HUES48 (cell line): ENCODE measurements around the gene BFSP1.

Source experiments
- H3K27ac ChIP-seq: one replicate; pipeline ENCODE4 v1.7.0; 2013; ENCODE audit warnings: low read depth, low read length, inconsistent platforms
- H3K27me3 ChIP-seq: 2 replicates; pipeline ENCODE4 v1.6.1; 2013; ENCODE audit warnings: mild to moderate bottlenecking, low read length; ENCODE audit not compliant: control insufficient read depth, insufficient read depth
- H3K36me3 ChIP-seq: 2 replicates; pipeline ENCODE4 v1.6.1; 2013; ENCODE audit warnings: low read length; ENCODE audit not compliant: control insufficient read depth, insufficient read depth
- H3K4me1 ChIP-seq: 2 replicates; pipeline ENCODE4 v1.6.1; 2013; ENCODE audit warnings: mild to moderate bottlenecking, low read length; ENCODE audit not compliant: control insufficient read depth, insufficient read depth
- H3K4me3 ChIP-seq: 2 replicates; pipeline ENCODE4 v1.5.1; 2013; ENCODE audit warnings: mild to moderate bottlenecking, low read depth, low read length
- H3K9ac ChIP-seq: 2 replicates; pipeline ENCODE4 v1.6.1; 2013; ENCODE audit warnings: mild to moderate bottlenecking, low read depth, low read length, moderate library complexity
- H3K9me3 ChIP-seq: 2 replicates; pipeline ENCODE4 v1.6.1; 2013; ENCODE audit warnings: low read length; ENCODE audit not compliant: control insufficient read depth, insufficient read depth

Gene BFSP1

GRCh38 chr20:17497821-17498580 lies 33.2 kb downstream of the BFSP1 start:
- Histone ChIP-seq H3K27ac (no peak overlapping the region), H3K36me3 (no peaks in the 10 kb centered on the region), H3K9ac (no peak overlapping the region), H3K27me3 (no peaks in the 10 kb centered on the region), H3K4me1 (no peaks in the 10 kb centered on the region), H3K9me3 (no peaks in the 10 kb centered on the region), H3K4me3 (no peak overlapping the region)

DNA sequence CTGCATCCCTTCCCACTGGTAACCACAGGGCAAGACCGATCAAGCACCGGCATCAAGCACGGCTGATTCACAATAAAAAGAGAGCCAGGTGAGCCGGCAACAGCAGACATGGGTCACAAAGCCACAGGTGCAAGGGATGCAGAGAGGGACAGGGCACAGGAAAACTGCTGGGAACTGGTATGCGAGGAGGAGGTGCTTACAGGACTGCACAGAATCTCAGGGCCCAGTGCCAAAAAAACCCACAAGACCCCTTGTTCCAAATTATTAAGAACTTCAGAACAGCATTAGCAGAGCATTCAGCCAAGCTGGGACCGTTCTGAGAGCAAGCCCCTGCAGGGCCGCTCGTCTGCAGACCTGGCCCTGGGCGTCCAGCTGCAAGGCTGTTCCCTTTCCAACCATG lies 35.4 kb downstream of the BFSP1 start:
- no peak overlapping the region for H3K9ac ChIP-seq
- no peaks in the 10 kb centered on the region for H3K27me3 ChIP-seq
- H3K4me1 ChIP-seq = no peaks in the 10 kb centered on the region
- no peak overlapping the region for H3K27ac ChIP-seq
- no peaks in the 10 kb centered on the region for H3K36me3 ChIP-seq
- H3K4me3 ChIP-seq = no peak overlapping the region
- H3K9me3 ChIP-seq = no peaks in the 10 kb centered on the region

- Histone ChIP-seq H3K4me1 (no peaks in the 10 kb centered on the region), H3K4me3 (no peak overlapping the region), H3K9ac (no peak overlapping the region), H3K9me3 (no peaks in the 10 kb centered on the region), H3K27me3 (no peaks in the 10 kb centered on the region), H3K36me3 (no peaks in the 10 kb centered on the region), H3K27ac (no peak overlapping the region)
Measured at GRCh38 chr20:17494201-17494600, 37.0 kb downstream of the BFSP1 start.

GRCh38 chr20:17493173-17493572 lies 38.0 kb downstream of the BFSP1 start:
- H3K4me3 ChIP-seq = no peak overlapping the region
- H3K27me3 ChIP-seq = no peaks in the 10 kb centered on the region
- no peak overlapping the region for H3K27ac ChIP-seq
- no peaks in the 10 kb centered on the region for H3K9me3 ChIP-seq
- H3K9ac ChIP-seq = no peak overlapping the region
- no peaks in the 10 kb centered on the region for H3K4me1 ChIP-seq
- no peaks in the 10 kb centered on the region for H3K36me3 ChIP-seq

DNA sequence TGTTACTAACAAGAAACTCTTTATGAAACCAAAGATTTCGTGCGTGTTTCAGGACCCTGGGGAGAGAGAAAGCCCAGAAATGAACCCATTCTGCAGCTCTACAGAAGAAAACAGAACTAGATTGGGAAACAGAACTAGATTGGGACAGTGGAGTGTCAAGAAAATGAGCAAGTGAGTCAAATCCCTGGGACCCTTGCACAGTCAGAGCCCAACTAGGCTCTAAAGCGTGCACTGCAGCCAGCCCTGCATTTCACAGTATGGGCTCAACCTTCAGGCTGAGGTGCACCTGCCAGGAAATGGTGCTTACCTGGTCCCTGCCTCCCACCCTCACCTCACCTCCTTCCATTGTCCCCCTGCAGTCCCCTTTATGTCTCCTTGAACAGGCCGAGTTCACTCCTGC lies 39.7 kb downstream of the BFSP1 start:
- no peaks in the 10 kb centered on the region for H3K9me3 ChIP-seq
- no peaks in the 10 kb centered on the region for H3K4me1 ChIP-seq
- no peak overlapping the region for H3K4me3 ChIP-seq
- H3K36me3 ChIP-seq = no peaks in the 10 kb centered on the region
- no peak overlapping the region for H3K27ac ChIP-seq
- no peaks in the 10 kb centered on the region for H3K27me3 ChIP-seq
- H3K9ac ChIP-seq = no peak overlapping the region

- Histone ChIP-seq H3K36me3 (no peaks in the 10 kb centered on the region), H3K9me3 (no peaks in the 10 kb centered on the region), H3K4me1 (no peaks in the 10 kb centered on the region), H3K9ac (no peak overlapping the region), H3K4me3 (no peak overlapping the region), H3K27ac (no peak overlapping the region), H3K27me3 (no peaks in the 10 kb centered on the region)
Measured at GRCh38 chr20:17491041-17491440, 40.1 kb downstream of the BFSP1 start.

DNA sequence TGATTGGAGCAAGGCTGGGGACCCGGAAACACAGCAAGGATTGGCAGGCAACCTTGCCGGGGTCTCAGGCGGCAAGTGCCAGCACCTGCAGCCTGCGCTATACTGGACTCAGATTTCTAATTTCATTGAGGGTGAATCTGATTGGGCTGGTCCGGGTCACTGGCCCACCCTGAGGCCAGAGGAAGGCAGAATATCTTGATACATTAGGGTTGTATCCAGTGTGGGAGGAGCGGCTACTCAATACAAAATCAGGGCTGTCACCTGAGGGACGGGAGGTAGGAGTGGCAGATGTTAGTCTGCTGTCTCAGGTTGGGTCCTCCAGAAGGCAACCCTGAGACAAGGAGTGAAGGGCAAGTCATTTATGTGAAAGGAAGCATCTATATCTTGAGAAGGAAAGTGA lies 40.7 kb downstream of the BFSP1 start:
- no peaks in the 10 kb centered on the region for H3K4me1 ChIP-seq
- H3K27me3 ChIP-seq = no peaks in the 10 kb centered on the region
- no peak overlapping the region for H3K4me3 ChIP-seq
- no peaks in the 10 kb centered on the region for H3K36me3 ChIP-seq
- no peak overlapping the region for H3K27ac ChIP-seq
- H3K9me3 ChIP-seq = no peaks in the 10 kb centered on the region
- H3K9ac ChIP-seq = no peak overlapping the region

- Histone ChIP-seq H3K27me3 (no peaks in the 10 kb centered on the region), H3K9me3 (no peaks in the 10 kb centered on the region), H3K36me3 (no peaks in the 10 kb centered on the region), H3K27ac (no peak overlapping the region), H3K9ac (no peak overlapping the region), H3K4me1 (no peaks in the 10 kb centered on the region), H3K4me3 (no peak overlapping the region)
Measured at GRCh38 chr20:17488916-17489600, 42.1 kb downstream of the BFSP1 start.

DNA sequence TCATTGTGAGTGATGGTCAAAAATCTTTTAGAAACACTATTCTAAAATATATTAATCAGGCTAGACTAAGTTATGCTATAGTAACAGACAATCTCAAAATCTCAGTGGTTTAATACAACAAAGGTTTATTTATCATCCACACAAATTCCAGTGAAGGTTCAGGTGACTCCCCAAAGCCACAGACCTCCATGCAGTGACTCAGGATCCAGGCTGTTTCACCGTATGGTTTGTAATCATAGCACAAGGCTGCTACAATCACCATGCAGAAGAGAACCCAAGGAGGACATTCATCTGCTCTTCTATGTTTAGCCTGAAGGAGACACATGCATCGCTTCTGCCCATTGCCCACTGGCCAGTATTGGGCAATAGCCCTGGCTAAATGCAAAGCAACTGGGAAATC lies 46.2 kb downstream of the BFSP1 start:
- no peak overlapping the region for H3K4me3 ChIP-seq
- no peaks in the 10 kb centered on the region for H3K4me1 ChIP-seq
- H3K27me3 ChIP-seq = no peaks in the 10 kb centered on the region
- no peaks in the 10 kb centered on the region for H3K36me3 ChIP-seq
- no peak overlapping the region for H3K27ac ChIP-seq
- H3K9me3 ChIP-seq = no peaks in the 10 kb centered on the region
- no peak overlapping the region for H3K9ac ChIP-seq

DNA sequence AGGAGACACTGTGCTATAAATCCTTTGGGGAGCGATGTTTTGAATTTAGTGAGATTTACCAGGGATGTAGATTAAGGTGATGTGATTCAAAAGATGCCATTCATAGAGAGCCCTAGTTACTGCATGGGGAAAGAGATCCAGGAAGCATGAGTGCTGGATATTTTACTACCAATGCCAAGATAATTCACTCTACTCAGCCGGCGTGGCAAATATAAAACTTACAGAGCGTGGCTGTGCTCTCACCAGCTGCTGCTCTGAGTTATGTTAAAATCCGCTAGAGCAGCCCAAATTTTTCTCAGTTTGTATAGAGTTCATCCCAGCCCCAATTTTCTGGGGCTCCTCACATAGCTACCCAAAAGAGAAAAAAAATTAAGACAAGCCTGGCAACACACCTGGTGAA lies 48.6 kb downstream of the BFSP1 start:
- H3K27ac ChIP-seq = no peak overlapping the region
- H3K36me3 ChIP-seq = no peaks in the 10 kb centered on the region
- H3K9ac ChIP-seq = no peak overlapping the region
- no peaks in the 10 kb centered on the region for H3K9me3 ChIP-seq
- no peak overlapping the region for H3K4me3 ChIP-seq
- H3K27me3 ChIP-seq = no peaks in the 10 kb centered on the region
- H3K4me1 ChIP-seq = no peaks in the 10 kb centered on the region

- Histone ChIP-seq H3K9ac (no peak overlapping the region), H3K27me3 (no peaks in the 10 kb centered on the region), H3K4me1 (no peaks in the 10 kb centered on the region), H3K9me3 (no peaks in the 10 kb centered on the region), H3K27ac (no peak overlapping the region), H3K4me3 (no peak overlapping the region), H3K36me3 (no peaks in the 10 kb centered on the region)
Measured at GRCh38 chr20:17481661-17482060, 49.5 kb downstream of the BFSP1 start.
